8988T (cell line): ENCODE data around the gene CGN.
A peak's percentile ranks its signal among the peaks of the same experiment; 100 is the strongest.

Experiments
- DNase-seq: peaks from one replicate; pipeline ENCODE4 v3.0.0; 2011

The CGN gene, protein sequence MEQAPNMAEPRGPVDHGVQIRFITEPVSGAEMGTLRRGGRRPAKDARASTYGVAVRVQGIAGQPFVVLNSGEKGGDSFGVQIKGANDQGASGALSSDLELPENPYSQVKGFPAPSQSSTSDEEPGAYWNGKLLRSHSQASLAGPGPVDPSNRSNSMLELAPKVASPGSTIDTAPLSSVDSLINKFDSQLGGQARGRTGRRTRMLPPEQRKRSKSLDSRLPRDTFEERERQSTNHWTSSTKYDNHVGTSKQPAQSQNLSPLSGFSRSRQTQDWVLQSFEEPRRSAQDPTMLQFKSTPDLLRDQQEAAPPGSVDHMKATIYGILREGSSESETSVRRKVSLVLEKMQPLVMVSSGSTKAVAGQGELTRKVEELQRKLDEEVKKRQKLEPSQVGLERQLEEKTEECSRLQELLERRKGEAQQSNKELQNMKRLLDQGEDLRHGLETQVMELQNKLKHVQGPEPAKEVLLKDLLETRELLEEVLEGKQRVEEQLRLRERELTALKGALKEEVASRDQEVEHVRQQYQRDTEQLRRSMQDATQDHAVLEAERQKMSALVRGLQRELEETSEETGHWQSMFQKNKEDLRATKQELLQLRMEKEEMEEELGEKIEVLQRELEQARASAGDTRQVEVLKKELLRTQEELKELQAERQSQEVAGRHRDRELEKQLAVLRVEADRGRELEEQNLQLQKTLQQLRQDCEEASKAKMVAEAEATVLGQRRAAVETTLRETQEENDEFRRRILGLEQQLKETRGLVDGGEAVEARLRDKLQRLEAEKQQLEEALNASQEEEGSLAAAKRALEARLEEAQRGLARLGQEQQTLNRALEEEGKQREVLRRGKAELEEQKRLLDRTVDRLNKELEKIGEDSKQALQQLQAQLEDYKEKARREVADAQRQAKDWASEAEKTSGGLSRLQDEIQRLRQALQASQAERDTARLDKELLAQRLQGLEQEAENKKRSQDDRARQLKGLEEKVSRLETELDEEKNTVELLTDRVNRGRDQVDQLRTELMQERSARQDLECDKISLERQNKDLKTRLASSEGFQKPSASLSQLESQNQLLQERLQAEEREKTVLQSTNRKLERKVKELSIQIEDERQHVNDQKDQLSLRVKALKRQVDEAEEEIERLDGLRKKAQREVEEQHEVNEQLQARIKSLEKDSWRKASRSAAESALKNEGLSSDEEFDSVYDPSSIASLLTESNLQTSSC

DNA sequence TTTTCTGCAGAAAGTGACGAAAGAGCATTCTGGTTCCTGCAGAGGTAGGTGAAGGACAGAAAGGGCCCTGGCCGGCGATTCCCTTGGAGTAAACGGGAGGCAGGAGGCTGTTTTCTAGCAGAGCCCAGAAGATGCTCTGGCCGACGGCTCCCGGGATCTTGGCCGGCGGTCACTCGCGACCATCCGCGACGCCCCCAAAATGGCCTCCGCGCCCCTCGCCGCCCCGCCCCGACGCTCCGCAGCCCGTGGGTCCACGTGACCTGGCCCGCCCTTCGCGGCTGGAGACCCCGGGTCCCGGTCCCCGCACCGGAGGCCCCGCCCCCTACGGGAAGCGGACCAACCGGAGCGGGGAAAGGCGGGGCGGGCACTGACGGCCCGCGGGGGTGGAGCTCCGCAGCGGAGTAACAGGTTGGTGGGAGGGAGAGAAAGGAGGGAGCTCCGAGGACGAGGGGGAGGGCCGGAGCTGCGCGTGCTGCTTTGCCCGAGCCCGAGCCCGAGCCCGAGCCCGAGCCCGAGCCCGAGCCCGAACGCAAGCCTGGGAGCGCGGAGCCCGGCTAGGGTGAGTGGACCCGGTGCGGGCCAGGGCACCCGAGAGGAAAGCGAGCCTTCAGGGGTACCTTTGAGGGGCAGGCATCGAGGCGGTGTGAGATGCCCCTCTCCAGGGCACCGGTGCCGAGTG lies at the start of gene CGN:
Gene CGN, plus strand, starts transcription at position 431 of the 679 bp plus-strand sequence. CDS start 7,133 bp downstream, outside the sequence.
- DNase-seq: peak; percentile 70

DNA sequence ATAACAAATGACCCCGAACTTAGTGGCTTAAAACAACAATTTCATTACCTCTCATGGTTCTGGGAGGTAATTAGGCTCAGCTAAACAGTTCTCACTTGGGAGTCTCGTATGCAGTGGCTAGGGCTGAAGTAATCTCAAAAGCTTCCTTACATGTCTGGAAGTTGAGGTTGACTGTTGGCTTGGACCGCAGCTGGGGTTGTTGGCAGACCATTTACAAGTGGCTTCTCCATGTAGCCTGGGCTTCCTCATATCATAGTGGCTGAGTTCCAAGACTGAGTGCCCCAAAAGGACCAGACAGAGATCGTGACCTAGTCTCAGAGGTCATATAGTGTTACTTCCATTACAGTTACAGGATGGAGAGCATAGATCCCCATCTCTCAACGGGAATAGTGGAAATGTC lies 49.5 kb upstream of the CGN start:
- DNase-seq: no peak

DNA sequence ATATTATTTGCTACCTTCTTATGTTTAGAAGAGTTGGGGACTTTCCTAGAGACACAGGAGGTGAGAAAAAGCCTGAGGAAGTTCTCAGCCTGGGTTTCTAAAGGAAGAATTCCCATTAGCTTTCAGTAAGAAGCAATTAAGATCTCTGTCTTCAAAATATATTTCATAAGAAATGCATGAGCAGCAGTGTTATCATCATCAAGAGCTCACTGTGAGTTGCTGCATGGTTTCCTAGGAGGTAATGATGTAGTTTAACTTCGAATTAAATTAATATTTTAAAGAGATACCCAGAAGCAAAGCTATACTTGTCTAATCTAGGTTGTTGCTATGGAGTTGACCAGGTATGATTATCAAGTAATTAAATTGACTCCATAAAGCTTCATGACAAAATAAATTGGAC lies 46.2 kb upstream of the CGN start:
- no peak for DNase-seq

DNA sequence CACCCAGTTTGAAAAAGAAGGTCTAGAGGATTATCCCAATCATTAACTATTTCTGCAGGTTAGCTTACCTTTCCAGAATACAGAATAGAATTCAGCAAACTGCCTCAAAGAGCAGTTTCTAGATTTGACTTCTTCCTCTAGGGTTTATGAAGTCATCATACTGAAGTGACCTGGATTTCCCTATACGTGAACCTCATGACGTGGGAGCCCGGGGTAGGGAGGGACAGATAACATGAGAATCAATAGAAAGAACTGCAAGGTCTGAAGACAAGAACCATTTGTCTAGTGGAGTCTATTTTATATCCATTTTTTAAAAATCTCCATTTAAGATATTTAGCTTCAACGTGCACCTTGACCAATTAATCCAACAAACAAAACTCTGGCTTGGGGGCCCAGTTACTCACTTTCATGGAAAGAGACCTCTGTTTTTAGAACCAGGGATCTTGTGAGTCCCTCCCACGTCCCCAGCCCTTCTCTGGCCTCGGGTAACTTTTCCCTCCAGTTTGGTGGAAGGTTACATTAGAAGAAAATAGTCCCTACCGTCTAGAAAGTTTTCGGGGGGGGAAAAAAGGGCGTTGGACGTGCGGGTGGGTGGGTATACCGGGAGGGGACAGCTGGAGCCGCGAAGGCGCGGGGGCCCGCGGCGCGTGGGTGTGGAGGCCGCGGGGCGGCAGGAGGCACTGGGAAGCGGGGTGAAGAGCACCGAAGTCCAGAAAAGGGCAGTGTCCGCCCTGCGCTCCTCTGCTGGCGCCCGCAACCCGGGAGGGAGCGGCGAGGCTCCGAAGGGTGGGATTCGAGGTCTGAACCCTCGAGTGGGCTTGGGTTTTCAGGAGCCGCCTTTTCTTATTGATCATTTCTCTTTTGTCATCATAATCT lies 38.1 kb upstream of the CGN start:
- no peak for DNase-seq

DNA sequence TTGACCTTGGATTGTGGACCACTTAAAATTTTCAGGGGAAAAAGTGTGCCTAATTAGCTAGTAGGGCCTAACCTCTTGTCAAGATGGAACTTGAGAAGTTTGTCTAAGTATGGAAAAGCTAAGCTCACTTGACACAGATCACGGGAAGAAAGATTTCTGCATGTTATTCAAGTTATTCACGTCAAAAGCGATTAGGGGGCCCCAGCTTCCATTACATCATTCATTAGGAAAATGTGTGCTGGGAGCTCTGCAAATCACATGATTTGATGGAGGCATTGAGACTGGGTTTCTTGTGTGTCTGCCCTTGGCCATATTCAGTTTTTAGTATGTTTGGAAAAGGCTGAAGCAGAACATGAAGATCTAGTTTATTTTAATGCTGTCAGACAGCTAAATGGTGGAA lies 36.4 kb upstream of the CGN start:
- DNase-seq: no peak

DNA sequence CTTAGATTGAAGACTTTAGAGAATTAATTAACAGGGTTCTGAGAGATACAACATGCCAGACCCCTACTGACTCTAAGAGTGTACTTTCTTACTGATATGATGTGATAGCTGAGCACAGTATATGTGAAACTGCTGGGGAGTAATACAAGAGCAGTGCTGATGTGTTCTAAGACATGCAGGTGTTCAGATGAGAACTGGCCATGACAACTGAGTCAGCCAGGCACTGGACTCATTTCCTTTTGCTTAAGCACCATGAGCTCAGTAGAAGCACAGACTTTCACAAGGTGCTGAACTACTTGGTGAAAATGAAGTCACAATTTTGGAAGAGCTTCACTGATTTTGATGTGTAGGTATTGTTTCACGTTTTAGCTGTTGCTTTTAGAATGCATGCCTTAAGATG lies 36.0 kb upstream of the CGN start:
- DNase-seq: no peak

DNA sequence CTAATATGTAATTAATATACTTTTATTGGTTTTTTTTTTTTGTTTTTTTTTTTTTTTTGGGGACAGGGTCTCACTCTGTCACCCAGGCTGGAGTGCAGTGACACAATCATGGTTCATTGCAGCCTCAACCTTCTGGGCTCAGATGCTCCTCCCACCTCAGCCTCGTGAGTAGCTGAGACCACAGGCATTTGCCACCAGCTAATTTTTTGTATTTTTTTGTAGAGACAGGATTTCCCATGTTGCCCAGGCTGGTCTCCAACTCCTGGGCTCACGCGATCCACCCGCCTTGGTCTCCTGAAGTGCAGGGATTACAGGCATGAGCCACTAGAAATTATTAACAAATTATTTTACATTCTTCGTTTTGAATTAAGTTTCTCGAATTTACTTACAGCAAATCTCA lies 35.1 kb upstream of the CGN start:
- DNase-seq: no peak

DNA sequence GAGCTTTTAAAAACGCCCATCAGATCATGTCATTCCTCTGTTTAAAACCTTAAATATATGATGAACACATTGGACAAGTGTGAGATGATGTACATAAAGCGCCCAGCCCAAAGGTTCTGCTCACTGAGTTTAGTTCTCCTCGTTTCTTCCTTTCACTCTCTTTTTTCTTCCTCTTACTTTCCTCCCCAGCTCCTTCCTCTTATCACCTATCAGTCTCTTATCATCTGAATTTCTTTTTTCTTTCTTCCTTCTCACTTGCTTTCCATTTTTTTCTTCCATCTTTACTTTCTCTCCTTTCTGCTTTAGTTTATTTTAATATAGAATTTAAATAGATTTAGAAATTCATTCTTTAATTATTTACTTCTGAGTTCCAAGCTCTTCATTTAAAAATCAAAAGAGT lies 34.1 kb upstream of the CGN start:
- DNase-seq: no peak

DNA sequence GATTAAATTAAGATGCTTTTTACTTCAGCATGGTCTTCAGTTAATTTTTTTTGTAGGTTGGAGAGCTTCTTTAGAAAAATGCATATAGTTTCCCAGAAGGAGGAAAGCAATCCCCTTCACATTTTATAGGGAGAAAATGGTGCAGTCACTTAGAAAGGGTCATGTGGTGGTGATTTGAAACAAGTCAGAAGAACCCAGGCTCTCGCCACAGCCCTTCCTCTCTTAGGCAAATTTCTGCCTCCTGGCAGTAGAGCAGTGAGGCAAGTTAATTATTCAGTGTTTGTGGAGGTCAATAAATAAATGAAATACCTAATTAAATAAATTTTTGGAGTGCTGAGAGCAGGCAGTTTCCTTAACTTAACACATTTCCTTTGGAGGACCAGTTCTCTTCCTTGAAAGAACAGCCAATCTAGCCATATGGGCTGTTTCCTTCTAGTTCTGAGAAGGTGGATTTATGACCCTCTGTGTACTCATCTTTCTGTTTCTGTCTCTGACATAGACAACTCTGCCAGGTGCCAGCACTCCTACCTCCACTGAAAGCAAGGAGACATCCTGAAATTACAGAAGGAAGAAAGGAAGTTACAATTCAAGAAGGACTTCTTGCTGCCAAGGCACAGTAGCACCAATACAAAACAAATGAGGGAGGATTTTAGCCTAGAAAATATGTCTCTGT lies 32.9 kb upstream of the CGN start:
- no peak for DNase-seq

DNA sequence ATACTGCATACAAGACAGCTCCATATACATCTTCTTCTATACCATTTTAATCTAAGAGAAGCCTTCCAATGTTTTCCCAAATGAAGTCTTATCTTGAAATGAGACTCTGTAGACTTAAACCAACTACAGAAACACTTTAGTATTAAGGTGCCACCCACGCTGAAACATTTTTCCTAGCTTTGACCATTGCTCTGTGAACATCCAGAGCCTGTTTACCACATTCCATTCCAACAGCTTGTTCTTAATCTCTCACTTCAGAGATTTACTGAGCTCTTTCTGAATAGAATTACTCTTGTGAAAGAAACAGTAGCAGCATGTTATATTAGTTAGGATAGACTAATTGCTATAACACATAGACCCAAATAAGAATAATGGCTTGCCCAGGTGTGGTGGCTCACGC lies 32.3 kb upstream of the CGN start:
- no peak for DNase-seq

DNA sequence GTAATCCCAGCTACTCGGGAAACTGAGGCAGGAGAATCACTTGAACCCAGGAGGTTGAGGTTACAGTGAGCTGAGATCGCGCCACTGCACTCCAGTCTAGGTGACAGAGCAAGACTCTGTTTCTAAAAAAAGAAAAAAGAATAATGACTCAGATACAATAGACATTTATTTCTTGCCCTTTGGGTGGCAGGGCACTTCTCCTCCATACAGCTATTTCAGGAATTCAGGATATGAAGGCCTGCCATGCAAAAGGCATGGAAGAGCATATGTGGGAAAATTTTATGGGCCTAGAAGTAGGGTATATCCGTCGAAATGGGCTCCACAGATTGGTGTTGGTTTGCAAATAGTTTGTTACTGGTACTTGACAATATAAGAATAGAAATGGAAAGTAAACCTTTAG lies 31.7 kb upstream of the CGN start:
- no peak for DNase-seq

DNA sequence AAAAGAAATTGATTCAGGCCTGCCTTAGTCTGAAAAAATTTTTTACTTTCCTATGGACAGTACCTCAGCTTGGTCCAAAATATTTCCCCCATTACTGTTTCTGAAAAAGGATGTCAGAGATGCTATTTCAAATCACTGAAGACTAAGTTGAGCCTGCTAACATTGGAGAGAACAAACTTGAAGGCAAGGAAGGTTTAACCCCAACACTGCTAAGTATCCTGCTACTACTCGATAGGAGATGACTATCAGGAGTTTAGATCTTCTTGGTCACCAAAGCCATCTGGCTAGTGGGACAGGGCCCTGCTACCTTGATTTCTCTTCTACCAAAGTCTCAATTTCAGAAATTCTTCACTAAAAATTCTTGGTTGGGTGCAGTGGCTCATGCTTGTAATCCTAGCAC lies 29.2 kb upstream of the CGN start:
- DNase-seq: no peak

DNA sequence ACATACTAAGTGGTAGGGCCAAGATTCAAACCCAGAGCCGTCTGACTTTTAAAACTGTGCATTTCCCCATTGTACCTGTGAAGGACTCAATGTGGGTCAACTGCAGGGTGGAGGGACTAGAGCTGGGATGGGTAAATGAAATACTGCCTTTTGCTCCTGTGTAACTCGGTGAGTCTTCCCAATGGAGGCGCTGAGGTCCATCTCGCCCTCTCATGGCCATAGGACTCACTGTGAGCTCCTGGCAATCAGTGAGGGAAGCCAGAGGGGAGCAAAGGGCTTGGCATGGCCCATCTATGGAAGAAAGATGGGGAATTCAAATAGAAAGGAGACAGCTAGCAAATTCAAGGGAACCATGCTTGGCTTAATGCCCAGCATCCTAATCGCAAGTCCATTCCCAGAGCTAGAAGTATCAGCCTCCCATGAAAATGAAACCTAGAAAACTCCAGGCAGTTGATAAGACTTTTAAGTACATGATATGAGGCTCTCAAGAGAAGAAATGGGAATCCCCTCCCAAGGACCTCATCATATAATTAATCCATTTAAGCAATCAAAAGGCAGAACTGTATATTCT lies 25.4 kb upstream of the CGN start:
- no peak for DNase-seq

DNA sequence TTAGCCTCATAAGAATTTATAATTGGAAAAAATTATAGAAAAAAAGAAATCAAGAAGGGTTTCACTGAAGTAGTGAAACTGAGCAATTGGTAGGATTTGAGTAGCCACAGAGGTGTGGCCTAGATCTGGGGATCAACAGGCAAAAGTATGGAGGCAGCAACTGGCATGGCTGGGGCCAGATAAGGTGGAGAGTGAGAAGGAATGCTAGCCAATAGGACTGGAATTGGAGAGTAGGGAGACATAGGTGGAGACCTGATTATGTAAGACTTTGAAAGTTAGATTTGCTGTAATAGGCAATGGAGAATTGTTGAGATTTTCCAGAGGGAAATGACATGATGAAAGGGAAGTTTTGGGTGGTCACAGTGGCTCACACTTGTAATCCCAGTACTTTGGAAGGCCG lies 24.6 kb upstream of the CGN start:
- no peak for DNase-seq

DNA sequence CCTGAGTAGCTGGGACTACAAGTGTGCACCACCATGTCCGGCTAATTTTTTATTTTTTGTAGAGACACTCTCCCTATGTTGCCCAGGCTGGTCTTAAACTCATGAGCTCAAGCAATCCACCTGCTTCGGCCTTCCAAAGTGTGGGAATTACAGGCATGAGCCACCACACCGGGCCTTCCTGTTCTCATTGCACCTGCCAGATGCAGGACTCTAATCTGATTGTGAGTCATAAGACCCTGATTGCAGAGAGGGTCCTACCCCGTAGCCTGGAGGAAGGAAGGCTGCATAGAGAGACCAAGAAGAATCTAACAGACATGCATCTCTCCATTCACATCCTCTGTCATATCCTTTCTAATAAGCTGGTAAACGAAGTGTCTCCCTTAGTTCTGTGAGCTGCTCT lies 19.5 kb upstream of the CGN start:
- no peak for DNase-seq

DNA sequence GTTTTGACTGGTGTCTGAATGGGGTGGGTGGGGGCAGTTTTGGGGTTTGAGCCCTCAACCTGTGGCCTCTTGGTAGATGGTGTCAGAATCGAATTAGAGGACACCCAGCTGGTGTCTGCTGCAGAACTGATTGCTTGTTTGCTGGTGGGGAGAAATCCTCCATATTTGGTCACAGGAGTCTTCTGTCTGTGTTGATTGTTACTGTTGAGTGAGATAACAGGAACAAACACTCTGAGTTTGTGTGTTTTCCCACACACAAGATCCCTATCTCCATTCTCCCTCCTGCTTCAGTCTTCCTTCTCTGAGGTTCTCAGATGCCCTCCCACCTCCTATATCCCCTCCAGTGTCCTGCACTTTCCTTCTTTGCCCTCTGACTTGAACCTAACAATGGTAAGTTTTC lies 19.1 kb upstream of the CGN start:
- no peak for DNase-seq

DNA sequence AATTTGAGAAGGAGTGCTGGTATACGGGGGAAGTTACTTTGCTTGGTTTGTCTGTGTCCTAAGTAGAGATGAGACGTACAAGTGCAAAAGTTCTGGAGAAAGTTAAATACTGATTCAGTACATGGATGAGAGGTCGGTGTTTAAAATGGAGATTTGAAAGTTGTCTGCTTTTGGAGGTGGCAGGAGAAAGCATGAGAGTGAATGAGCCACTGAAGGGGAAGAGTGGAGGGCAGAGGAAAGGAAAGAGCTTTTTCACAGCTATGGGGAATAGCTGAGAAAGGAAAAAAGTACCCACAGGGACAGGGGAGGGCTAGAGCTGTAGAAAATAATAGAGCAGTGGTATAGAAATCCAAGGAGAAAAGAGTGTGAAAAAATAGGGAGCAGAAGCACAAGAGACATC lies 18.1 kb upstream of the CGN start:
- no peak for DNase-seq

DNA sequence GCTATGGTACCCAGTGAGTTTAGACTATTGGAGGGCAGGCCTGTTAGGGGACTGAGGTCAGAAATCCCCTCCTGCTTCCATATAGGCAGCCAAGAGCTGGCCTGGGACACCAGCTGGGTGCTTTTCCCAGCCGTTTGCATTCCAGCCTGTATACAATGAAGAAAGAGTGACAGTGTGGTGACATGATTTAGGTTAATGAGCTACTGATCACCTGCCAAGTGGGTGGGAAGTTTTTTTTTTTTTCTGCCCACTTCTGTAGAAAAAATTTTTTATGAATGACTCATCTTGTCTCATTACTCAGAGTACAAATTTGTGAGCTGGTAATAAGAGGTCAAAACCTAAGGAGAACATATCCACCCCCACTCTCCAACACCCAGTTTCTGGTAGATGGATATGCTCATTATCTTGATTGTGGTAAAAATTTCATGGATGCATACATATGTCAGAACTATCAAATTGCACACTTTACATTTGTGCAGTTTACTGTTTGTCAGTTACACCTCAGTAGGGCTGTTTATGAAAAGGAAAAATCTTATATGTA lies 16.4 kb upstream of the CGN start:
- DNase-seq: no peak

DNA sequence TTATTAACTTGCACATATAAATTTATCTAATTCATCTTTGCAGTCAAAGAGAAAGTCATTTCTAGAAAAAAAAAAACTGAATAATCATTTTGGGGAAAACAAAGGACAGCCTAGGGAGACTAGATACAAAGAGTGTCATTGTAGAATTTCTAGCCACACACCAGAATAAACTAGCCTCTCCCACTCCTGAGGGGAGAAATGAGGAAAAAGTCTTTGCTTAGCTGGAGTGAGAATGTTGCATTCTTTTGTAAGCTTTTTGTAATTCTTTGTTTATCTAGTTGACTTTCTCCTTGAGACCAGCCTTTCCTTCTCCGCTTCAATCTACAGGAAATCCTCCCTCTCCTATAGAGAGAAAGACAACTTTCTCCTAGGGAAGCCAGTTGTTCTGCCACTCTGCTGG lies 15.9 kb upstream of the CGN start:
- DNase-seq: no peak

DNA sequence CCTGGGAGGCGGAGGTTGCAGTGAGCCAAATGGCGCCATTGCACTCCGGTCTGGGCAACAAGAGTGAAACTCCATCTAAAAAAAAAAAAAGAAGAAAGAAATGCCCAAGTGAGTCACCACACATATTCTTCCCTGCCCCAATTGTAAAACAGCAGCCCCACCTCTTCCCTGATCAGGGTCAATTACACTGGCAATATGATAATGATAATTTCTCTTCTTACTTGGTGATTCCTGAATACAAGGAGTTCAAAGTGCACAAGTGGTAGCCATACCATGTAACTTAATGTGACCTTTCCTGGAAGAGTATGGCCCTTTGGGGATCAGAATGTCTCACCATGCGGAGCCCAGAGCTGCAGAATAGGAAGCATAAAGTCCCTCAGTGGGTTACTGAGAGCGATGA lies 11.8 kb upstream of the CGN start:
- no peak for DNase-seq

DNA sequence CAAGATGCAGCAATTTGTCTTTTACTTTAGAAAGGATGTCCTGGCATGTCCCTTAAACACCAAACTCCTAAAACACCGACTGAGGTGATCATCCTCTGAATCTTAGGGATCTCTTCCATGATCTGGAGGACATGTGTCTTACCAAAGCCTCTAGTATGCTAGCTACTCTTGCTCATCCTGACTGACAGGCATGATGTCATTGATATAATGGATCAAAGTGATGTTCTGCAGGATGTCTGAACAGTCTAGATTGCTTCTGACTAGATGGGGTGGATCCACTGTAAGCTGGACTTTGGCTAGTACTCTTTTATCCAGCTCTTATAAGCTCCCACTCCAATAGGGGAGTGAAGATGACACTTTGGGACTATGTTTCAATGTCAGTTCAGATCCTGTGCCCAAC lies 11.3 kb upstream of the CGN start:
- DNase-seq: no peak
